B cell (primary cell): Measurements from ENCODE around the gene CCND2. TPM values are rescaled to one million over a fixed set of nuclear protein-coding genes. Genes with fewer than 3 reads are reported as not detected.
A peak's percentile ranks its signal among the peaks of the same experiment; 100 is the strongest.

ENCODE experiments used
- ATAC-seq: fragments of 200-7000 bp; cut with Tn5 transposase; one replicate; pipeline ENCODE4 v1.10.0; 2021; ENCODE audit warnings: low read depth, mild to moderate bottlenecking, moderate number of reproducible peaks, moderate library complexity
- CTCF ChIA-PET: fragments of 350-600 bp; sonication (Branson Sonifier 250); formaldehyde crosslinking; loops from one replicate; lab custom pipeline; 2021; ENCODE audit warnings: antibody characterized with exemption, inconsistent platforms; lab: Charles Lee
- POLR2A ChIA-PET: fragments of 350-600 bp; sonication (Branson Sonifier 250); formaldehyde crosslinking; loops from one replicate; lab custom pipeline; 2021; ENCODE audit warnings: antibody characterized with exemption; lab: Charles Lee
- DNase-seq: peaks from one replicate; pipeline ENCODE4 v3.0.0; 2013
- H2AFZ ChIP-seq: 2 replicates; pipeline ENCODE4 v1.6.1; 2012; ENCODE audit warnings: mild to moderate bottlenecking, low read depth, low read length; ENCODE audit not compliant: insufficient read depth, poor library complexity, severe bottlenecking
- H3K27ac ChIP-seq, 2 donors: 1 replicate in 1 of 2; 2 replicates in 1 of 2; pipeline ENCODE4 v1.5.1; 2012 to 2013; ENCODE audit warnings: low read length in 2 of 2, mild to moderate bottlenecking in 2 of 2, moderate library complexity in 1 of 2
- H3K27me3 ChIP-seq, 4 experiments: fragments of 200-600 bp in 1 of 4; sonication (generic) in 1 of 4; replicated peaks in 1 of 4; 1 replicate in 2 of 4; 2 replicates in 2 of 4; pipeline versions ENCODE4 v1.6.1 to v1.7.0; 2013 to 2016; ENCODE audit warnings: low read length in 3 of 4, mild to moderate bottlenecking in 2 of 4, mixed read lengths in 1 of 4, moderate library complexity in 1 of 4; ENCODE audit not compliant: insufficient read depth in 4 of 4, control insufficient read depth in 3 of 4; ENCODE audit errors: control extremely low read depth in 1 of 4
- H3K36me3 ChIP-seq, 2 experiments: replicated peaks in 1 of 2; 1 replicate in 1 of 2; 2 replicates in 1 of 2; pipeline versions ENCODE4 v1.6.1 to v1.7.1; 2013; ENCODE audit warnings: low read length in 1 of 2; ENCODE audit not compliant: insufficient read depth in 2 of 2, control insufficient read depth in 1 of 2; ENCODE audit errors: control extremely low read depth in 1 of 2, extremely low read depth in 1 of 2
- H3K4me1 ChIP-seq, 2 donors: fragments of 200-600 bp in 1 of 2; sonication (generic) in 1 of 2; 1 replicate in 1 of 2; 2 replicates in 1 of 2; pipeline versions ENCODE4 v1.5.1 to v1.6.1; 2013 to 2017; ENCODE audit warnings: low read length in 2 of 2; ENCODE audit not compliant: control insufficient read depth in 2 of 2, insufficient read depth in 2 of 2
- H3K4me2 ChIP-seq: replicated peaks from 2 replicates; pipeline ENCODE3; 2012; ENCODE audit warnings: mild to moderate bottlenecking, low read depth, low read length; ENCODE audit not compliant: poor library complexity, severe bottlenecking
- H3K4me3 ChIP-seq, 5 experiments: fragments of 200-600 bp in 1 of 5; sonication (generic) in 1 of 5; 1 replicate in 3 of 5; 2 replicates in 2 of 5; pipeline versions ENCODE4 v1.5.1 to v1.7.0; 2011 to 2016; ENCODE audit warnings: low read length in 4 of 5, mild to moderate bottlenecking in 4 of 5, low read depth in 2 of 5, control low read depth in 1 of 5, moderate library complexity in 1 of 5; ENCODE audit not compliant: insufficient read depth in 1 of 5; ENCODE audit errors: control extremely low read depth in 1 of 5, extremely low read depth in 1 of 5
- H3K79me2 ChIP-seq: fragments of 200-600 bp; sonication (generic); one replicate; pipeline ENCODE4 v1.6.0; 2016; ENCODE audit warnings: low read length; ENCODE audit not compliant: control insufficient read depth, insufficient read depth
- H3K9ac ChIP-seq: fragments of 200-600 bp; sonication (generic); 2 replicates; pipeline ENCODE4 v1.6.1; 2017; ENCODE audit warnings: mild to moderate bottlenecking, low read length, moderate library complexity
- H3K9me3 ChIP-seq, 3 donors: one replicate each; pipeline versions ENCODE4 v1.6.1 to v1.7.1; 2013; ENCODE audit warnings: low read length in 2 of 3; ENCODE audit not compliant: control insufficient read depth in 2 of 3, insufficient read depth in 1 of 3; ENCODE audit errors: control extremely low read depth in 1 of 3
- H4K20me1 ChIP-seq: 2 replicates; pipeline ENCODE4 v1.6.0; 2012; ENCODE audit warnings: mild to moderate bottlenecking, low read length; ENCODE audit not compliant: insufficient read depth, control insufficient read depth, poor library complexity, severe bottlenecking
- H3K27ac Mint-ChIP-seq: one replicate; pipeline ENCODE4 v1.8.0; 2021; ENCODE audit warnings: mixed read lengths
- H3K27me3 Mint-ChIP-seq: one replicate; pipeline ENCODE4 v1.8.0; 2021; ENCODE audit warnings: mixed read lengths
- H3K4me1 Mint-ChIP-seq: one replicate; pipeline ENCODE4 v1.8.0; 2021; ENCODE audit warnings: mixed read lengths
- H3K4me3 Mint-ChIP-seq: one replicate; pipeline ENCODE4 v1.8.0; 2021; ENCODE audit warnings: mixed read lengths
- H3K9me3 Mint-ChIP-seq: one replicate; pipeline ENCODE4 v1.8.0; 2022; ENCODE audit warnings: mixed read lengths; ENCODE audit not compliant: insufficient read depth
- CTCF ChIP-seq: fragments of 200-600 bp; IDR thresholded peaks from one replicate; pipeline ENCODE4 v1.8.0; 2022; ENCODE audit warnings: antibody characterized with exemption, mild to moderate bottlenecking
- EZH2 ChIP-seq: IDR thresholded peaks from 2 replicates; pipeline ENCODE4 v1.6.1; 2012; ENCODE audit warnings: borderline replicate concordance, low read depth, mild to moderate bottlenecking, moderate library complexity, low read length; ENCODE audit not compliant: insufficient read depth, poor library complexity, severe bottlenecking
- WGBS: methylation state at CpG from one replicate; pipeline ENCODE4 v1.1.5; 2013; ENCODE audit warnings: missing lambda C conversion rate; ENCODE audit not compliant: insufficient coverage; 5-methylcytosine and 5-hydroxymethylcytosine counted together
- intact Hi-C: fragments of 100-400 bp; cut with micrococcal nuclease; formaldehyde crosslinking; loops from one replicate; pipeline ENCODE4 v1.10.0; 2022
- polyA plus RNA-seq: library from polyadenylated mRNA; depleted of rRNA; stranded (reverse); fragments of >200 nt; gene quantifications from 2 replicates; pipeline ENCODE4 v1.2.3, GENCODE V29; 2012
- total RNA-seq, 2 donors: library from RNA; stranded (reverse); fragments of 120-200 nt in 1 of 2; gene quantifications; 1 replicate in 1 of 2; 2 replicates in 1 of 2; pipeline versions ENCODE4 v1.2.3 to v1.2.4, GENCODE V29; 2013 to 2022

CCND2 gene
- total and polyA plus RNA-seq, 2 donors (not counting 1 experiment from before 2014, with no cell fraction given) = 9.2 to 20.6 TPM

- Histone ChIP-seq H3K4me1 (peaks cover 18 to 47% of the 10 kb centered on the region in 2 donors), H3K9ac (peak overlapping the region; percentile 91), H3K79me2 (peaks cover 51% of the 10 kb centered on the region), H3K27me3 (no peaks in the 10 kb centered on the region), H3K4me3 (peak overlapping the region; percentile 59 to 90 (median 82)), H4K20me1 (peaks cover 20% of the 10 kb centered on the region), H3K4me2 (peak overlapping the region; percentile 79), H3K36me3 (peaks cover 2 to 33% of the 10 kb centered on the region in 2 experiments), H2AFZ (peak overlapping the region; percentile 74), H3K27ac (peak overlapping the region; percentile 58 to 99), H3K9me3 (no peaks in the 10 kb centered on the region)
- peaks cover 38% of the 10 kb centered on the region for H3K4me1 Mint-ChIP-seq
- CTCF ChIA-PET = interaction anchor here (0.7 to 12.6 kb wide), 26 partner anchors 8 to 975 kb away, joined by 3 to 396 read pairs (median 16); partner anchors contain the start of gene PARP11
- ATAC-seq (no peak), DNase-seq (peak; percentile 49)
- 1% methylated on average over 30 of the region's 43 CpGs for whole genome bisulfite sequencing
- intact Hi-C loops = loop anchor here (10.0 kb wide), 1 partner anchor 970 kb away; no protein-coding TSS in a partner anchor
- no peaks in the 10 kb centered on the region for H3K27me3 Mint-ChIP-seq
- POLR2A ChIA-PET = interaction anchor here (0.7 to 0.8 kb wide), 2 partner anchors 15 to 167 kb away, joined by 5 to 8 read pairs; no protein-coding TSS in a partner anchor
- TF ChIP-seq EZH2 (no peak), CTCF (no peak)
- no peaks in the 10 kb centered on the region for H3K9me3 Mint-ChIP-seq
- peak overlapping the region; percentile 80 for H3K27ac Mint-ChIP-seq
- H3K4me3 Mint-ChIP-seq = peak overlapping the region; percentile 99
Observed at GRCh38 chr12:4275016-4275869, 1.7 kb downstream of the CCND2 start.
